Measurements from ENCODE around the gene CAPN13.

GRCh38 chr2:30691948-30692828, 115.1 kb downstream of the CAPN13 start:
- TF ChIP-seq CTCF (IDR thresholded peaks at IDR 0.05) (no peak), POLR2AphosphoS5 (IDR thresholded peaks at IDR 0.05) (no peak), POLR2A (IDR thresholded peaks at IDR 0.05) (no peak), EP300 (IDR thresholded peaks at IDR 0.05) (no peak)

Measured in upper lobe of left lung (tissue), 4 donors.